Large intestine (tissue), 3 donors: ENCODE data around the gene ARL4D. TPM values are rescaled to one million over a fixed set of nuclear protein-coding genes. Genes with fewer than 3 reads are reported as not detected.
"Not testable (repeated sequence)": the region's sequence is repeated elsewhere in the genome, so short reads cannot be mapped to it uniquely, and the experiment has no call there.

Experiments
- DNase-seq, 2 donors: peaks; one replicate each; pipeline versions ENCODE4 v3.0.0 to v3.0.0-alpha.2; 2013
- H3K27ac ChIP-seq: one replicate; pipeline ENCODE4 v1.5.1; 2013; ENCODE audit warnings: low read length
- H3K27me3 ChIP-seq: 2 replicates; pipeline ENCODE4 v1.6.1; 2013; ENCODE audit warnings: low read length; ENCODE audit not compliant: control insufficient read depth, insufficient read depth
- H3K36me3 ChIP-seq: 2 replicates; pipeline ENCODE4 v1.6.1; 2013; ENCODE audit warnings: low read length; ENCODE audit not compliant: control insufficient read depth, insufficient read depth
- H3K4me1 ChIP-seq: one replicate; pipeline ENCODE4 v1.6.1; 2013; ENCODE audit warnings: low read length; ENCODE audit not compliant: control insufficient read depth, insufficient read depth
- H3K4me3 ChIP-seq: one replicate; pipeline ENCODE4 v1.5.1; 2013; ENCODE audit warnings: low read length
- H3K9me3 ChIP-seq: one replicate; pipeline ENCODE4 v1.6.1; 2013; ENCODE audit warnings: mild to moderate bottlenecking, low read depth, low read length, moderate library complexity; ENCODE audit not compliant: control insufficient read depth
- WGBS: methylation state at CpG from one replicate; pipeline ENCODE4 v1.1.5; 2013; ENCODE audit warnings: low lambda C conversion rate; ENCODE audit not compliant: insufficient coverage; 5-methylcytosine and 5-hydroxymethylcytosine counted together
- polyA plus RNA-seq: library from polyadenylated mRNA; unstranded; fragments of 120-200 nt; gene quantifications from one replicate; pipeline ENCODE4 v1.2.1, GENCODE V29; 2013

ARL4D gene
- polyA plus RNA-seq, 1 donor = 5.4 TPM

DNA sequence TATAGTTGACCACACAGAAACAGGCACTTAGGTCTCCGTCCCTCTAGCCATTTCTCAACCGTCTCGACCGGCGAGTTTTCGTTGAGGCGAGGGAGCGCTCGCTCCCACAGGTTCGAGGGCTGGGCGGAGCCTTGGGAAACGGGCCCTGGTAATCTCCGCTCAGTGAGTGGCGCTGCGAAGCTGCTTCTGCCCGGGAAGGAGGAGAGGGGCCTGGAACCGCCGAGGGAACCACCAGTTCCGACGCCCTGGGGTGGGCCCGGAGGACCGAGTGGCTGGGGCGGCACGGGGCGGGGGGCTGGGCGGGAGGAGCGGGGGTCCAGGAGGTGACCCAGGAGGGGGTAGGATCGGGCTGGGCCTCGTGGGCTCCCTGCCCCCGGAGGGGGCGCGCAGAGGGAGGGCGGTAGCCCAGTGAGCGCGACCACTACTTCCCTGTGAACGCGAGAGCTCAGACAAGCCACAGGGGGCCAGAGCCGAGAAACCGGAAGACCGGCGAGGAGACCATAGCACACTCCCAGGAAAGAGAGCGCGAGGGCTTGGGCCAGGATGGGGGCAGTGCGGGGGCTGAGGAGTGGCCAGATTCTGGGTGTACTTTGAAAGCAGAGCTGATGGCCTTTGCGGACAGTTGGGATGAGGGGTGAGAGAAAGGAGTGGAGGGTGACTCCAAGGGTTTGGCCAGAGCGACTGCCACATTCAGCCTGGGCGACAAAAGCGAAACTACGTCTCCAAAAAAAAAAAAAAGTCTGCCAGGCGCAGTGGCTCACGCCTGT, 29.9 kb upstream of the ARL4D start:
- Histone ChIP-seq H3K4me3 (peak overlapping the region; percentile 50), H3K4me1 (peaks cover 25% of the 10 kb centered on the region), H3K36me3 (no peaks in the 10 kb centered on the region), H3K27me3 (no peaks in the 10 kb centered on the region), H3K27ac (peak overlapping the region; percentile 92), H3K9me3 (no peaks in the 10 kb centered on the region)
- 50% methylated on average over 1 of the region's 51 CpGs for WGBS
- DNase-seq = peak; percentile 76 to 86

- WGBS = 80% methylated on average over 1 of the region's 5 CpGs
- H3K4me1 ChIP-seq = peaks cover 25% of the 10 kb centered on the region
- no peak overlapping the region for H3K4me3 ChIP-seq
Observed at GRCh38 chr17:43369986-43370385, 28.8 kb upstream of the ARL4D start.

DNA sequence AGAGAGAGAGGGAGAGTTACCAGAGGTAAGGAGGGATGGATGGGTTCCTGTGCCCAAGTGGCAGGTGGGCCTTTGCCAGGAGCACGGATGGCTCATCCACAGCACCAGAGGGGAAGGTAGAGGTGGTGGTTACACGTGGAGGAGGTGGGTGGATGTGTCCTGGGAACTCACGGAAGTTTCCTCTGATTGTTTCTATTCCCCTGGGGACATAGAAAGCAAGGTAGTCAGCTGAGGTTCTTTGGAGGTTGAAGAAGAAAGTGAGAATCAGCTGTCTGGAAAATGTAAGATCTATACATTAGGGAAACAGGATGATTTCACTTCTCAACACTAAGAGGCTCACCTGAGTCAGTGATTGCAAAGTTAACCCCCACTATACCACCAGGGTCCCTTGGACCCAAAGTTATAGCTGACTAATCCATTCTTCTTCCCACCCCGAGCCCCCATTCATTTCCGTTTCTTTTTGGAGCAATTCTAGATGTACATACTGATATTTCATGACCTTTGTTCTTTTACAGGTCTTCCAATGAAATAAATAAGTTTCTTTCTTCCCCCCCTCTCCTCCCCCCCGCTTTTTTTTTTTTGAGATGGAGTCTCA, 27.5 kb upstream of the ARL4D start:
- Histone ChIP-seq H3K9me3 (no peaks in the 10 kb centered on the region), H3K27me3 (no peaks in the 10 kb centered on the region), H3K4me1 (peaks cover 25% of the 10 kb centered on the region), H3K27ac (no peak overlapping the region), H3K4me3 (no peak overlapping the region), H3K36me3 (no peaks in the 10 kb centered on the region)
- WGBS = no CpG with 5 or more reads among the region's 6 CpGs
- peak in 1 of 2 donors; percentile 67 for DNase-seq

More at GRCh38 chr17:43369986-43370385, 28.8 kb upstream of the ARL4D start:
- H3K36me3 ChIP-seq = no peaks in the 10 kb centered on the region
- H3K27me3 ChIP-seq = no peaks in the 10 kb centered on the region
- no peaks in the 10 kb centered on the region for H3K9me3 ChIP-seq
- no peak for DNase-seq
- H3K27ac ChIP-seq = peak overlapping the region; percentile 92

- Histone ChIP-seq H3K4me3 (no peak overlapping the region), H3K27me3 (no peaks in the 10 kb centered on the region), H3K4me1 (peaks cover 21% of the 10 kb centered on the region), H3K9me3 (no peaks in the 10 kb centered on the region), H3K27ac (no peak overlapping the region), H3K36me3 (no peaks in the 10 kb centered on the region)
- peak in 1 of 2 donors; percentile 31 for DNase-seq
- WGBS = no CpG with 5 or more reads among the region's 11 CpGs
Observed at GRCh38 chr17:43372273-43372911, 26.4 kb upstream of the ARL4D start.

- no peak overlapping the region for H3K4me3 ChIP-seq
- DNase-seq = no peak
- no peaks in the 10 kb centered on the region for H3K9me3 ChIP-seq
- no CpG with 5 or more reads among the region's 4 CpGs for WGBS
- no peaks in the 10 kb centered on the region for H3K36me3 ChIP-seq
- H3K27me3 ChIP-seq = no peaks in the 10 kb centered on the region
- no peak overlapping the region for H3K27ac ChIP-seq
- H3K4me1 ChIP-seq = peaks cover 20% of the 10 kb centered on the region
Observed at GRCh38 chr17:43373356-43373755, 25.4 kb upstream of the ARL4D start.

- Histone ChIP-seq H3K9me3 (peaks cover 20% of the 10 kb centered on the region), H3K4me1 (peaks cover 15% of the 10 kb centered on the region)
- not testable (repeated sequence) for DNase-seq, H3K4me3 ChIP-seq, H3K27me3 ChIP-seq, H3K36me3 ChIP-seq, H3K27ac ChIP-seq
- WGBS = no CpG with 5 or more reads among the region's 4 CpGs
Observed at GRCh38 chr17:43375915-43376314, 22.9 kb upstream of the ARL4D start.

DNA sequence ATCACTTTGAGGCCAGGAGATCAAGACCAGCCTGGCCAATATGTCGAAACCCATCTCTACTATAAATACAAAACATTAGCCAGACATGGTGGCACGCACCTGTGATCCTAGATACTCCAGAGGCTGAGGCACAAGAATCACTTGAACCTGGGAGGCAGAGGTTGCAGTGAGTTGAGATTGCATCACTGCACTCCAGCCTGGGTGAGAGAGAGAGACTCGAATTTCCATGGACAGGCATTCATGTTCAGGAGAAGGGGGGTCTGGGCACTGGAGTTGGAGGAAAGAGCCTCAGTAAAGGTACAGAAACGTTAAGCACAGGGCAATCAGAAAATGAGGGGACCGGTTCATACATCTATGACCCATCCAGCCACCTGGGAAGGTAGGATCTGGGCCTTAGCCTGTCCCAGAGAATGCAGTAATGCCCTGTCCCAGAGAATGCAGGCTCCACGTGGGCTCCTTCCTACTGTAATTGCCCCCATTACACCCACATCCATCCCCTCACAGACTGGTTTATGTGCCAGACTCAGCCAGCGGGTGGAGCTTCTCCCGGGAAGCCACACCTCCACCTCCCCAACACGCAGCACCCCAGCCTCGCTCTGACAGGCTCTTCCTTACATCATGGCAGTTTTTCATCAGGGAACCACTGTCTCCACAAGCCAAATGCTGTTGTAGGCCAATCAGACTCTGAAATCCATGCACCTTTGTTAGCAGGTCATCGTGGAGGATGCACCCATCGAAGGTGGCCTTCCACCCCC, 21.6 kb upstream of the ARL4D start:
- no peaks in the 10 kb centered on the region for H3K36me3 ChIP-seq
- no peaks in the 10 kb centered on the region for H3K27me3 ChIP-seq
- no peak overlapping the region for H3K4me3 ChIP-seq
- DNase-seq = no peak
- no peak overlapping the region for H3K27ac ChIP-seq
- no CpG with 5 or more reads among the region's 12 CpGs for WGBS
- peaks cover 21% of the 10 kb centered on the region for H3K9me3 ChIP-seq
- peaks cover 3% of the 10 kb centered on the region for H3K4me1 ChIP-seq

GRCh38 chr17:43378766-43379165, 20.0 kb upstream of the ARL4D start:
- peaks cover 21% of the 10 kb centered on the region for H3K9me3 ChIP-seq
- WGBS = no CpG with 5 or more reads among the region's 26 CpGs
- H3K27ac ChIP-seq = no peak overlapping the region
- no peaks in the 10 kb centered on the region for H3K27me3 ChIP-seq
- peaks cover 2% of the 10 kb centered on the region for H3K4me1 ChIP-seq
- no peak overlapping the region for H3K4me3 ChIP-seq
- no peaks in the 10 kb centered on the region for H3K36me3 ChIP-seq
- no peak for DNase-seq

DNA sequence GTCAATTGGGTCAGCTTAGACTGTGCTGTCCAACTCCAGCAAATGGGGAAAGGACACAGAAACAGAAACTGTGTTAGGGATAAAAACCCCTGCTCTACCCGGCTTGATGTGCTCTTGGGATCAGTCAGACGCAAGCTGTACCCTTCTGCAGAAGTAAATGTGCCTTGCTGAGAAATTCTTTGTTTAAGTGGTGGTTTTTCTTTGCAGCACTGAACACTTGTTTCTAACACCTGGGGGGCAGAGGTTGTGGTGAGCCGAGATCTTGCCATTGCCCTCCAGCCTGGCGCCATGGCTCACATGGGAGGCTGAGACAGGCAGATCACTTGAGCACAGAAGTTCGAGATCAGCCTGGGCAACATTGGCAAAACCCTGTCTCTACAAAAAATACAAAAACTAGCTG, 18.5 kb upstream of the ARL4D start:
- no peak overlapping the region for H3K27ac ChIP-seq
- no peak overlapping the region for H3K4me3 ChIP-seq
- no peaks in the 10 kb centered on the region for H3K27me3 ChIP-seq
- WGBS = no CpG with 5 or more reads among the region's 5 CpGs
- H3K9me3 ChIP-seq = peaks cover 21% of the 10 kb centered on the region
- H3K4me1 ChIP-seq = peaks cover 18% of the 10 kb centered on the region
- no peaks in the 10 kb centered on the region for H3K36me3 ChIP-seq
- DNase-seq = no peak

- Histone ChIP-seq H3K36me3 (no peaks in the 10 kb centered on the region), H3K27me3 (no peaks in the 10 kb centered on the region), H3K27ac (no peak overlapping the region), H3K4me1 (peaks cover 26% of the 10 kb centered on the region), H3K9me3 (peaks cover 21% of the 10 kb centered on the region), H3K4me3 (no peak overlapping the region)
- no CpG with 5 or more reads among the region's 3 CpGs for WGBS
- DNase-seq = no peak
Observed at GRCh38 chr17:43381204-43381603, 17.6 kb upstream of the ARL4D start.
